GM10248 (cell line): ENCODE data around the gene SLC1A3.

Experiments used
- CTCF ChIA-PET: fragments of 300-600 bp; sonication (Branson Sonifier 250); formaldehyde crosslinking; extraction: SDS; loops from one replicate; lab custom pipeline; 2021; ENCODE audit warnings: antibody characterized with exemption; lab: Yijun Ruan, JAX
- POLR2A ChIA-PET: fragments of 350-650 bp; sonication (Branson Sonifier 250); formaldehyde crosslinking; extraction: SDS; loops from one replicate; lab custom pipeline; 2020; ENCODE audit warnings: antibody characterized with exemption; lab: Yijun Ruan, JAX
- DNase-seq: peaks from one replicate; pipeline ENCODE4 v3.0.0; 2012; ENCODE audit errors: extremely low spot score
- CTCF ChIP-seq: IDR thresholded peaks from 2 replicates; pipeline ENCODE4 v1.5.1; 2012; ENCODE audit warnings: mild to moderate bottlenecking, low read depth; ENCODE audit errors: extremely low read depth, missing control alignments, control extremely low read depth

Gene SLC1A3

GRCh38 chr5:36669015-36669651, 62.7 kb downstream of the SLC1A3 start:
- POLR2A ChIA-PET: no interaction called here
- CTCF ChIA-PET: interaction anchor here (1.2 kb wide), 1 partner anchor 28 kb away, joined by 3 read pairs; no protein-coding TSS in a partner anchor
- no peak for DNase-seq
- no peak for TF ChIP-seq CTCF

GRCh38 chr5:36670548-36670947, 64.1 kb downstream of the SLC1A3 start:
- POLR2A ChIA-PET: no interaction called here
- CTCF ChIA-PET: interaction anchor here (0.8 to 1.2 kb wide), 4 partner anchors 10 to 25 kb away, joined by 3 to 5 read pairs (median 4); no protein-coding TSS in a partner anchor
- no peak for DNase-seq
- no peak for TF ChIP-seq CTCF

- ChIA-PET CTCF (interaction anchor here (1.0 to 1.4 kb wide), 2 partner anchors 9 to 19 kb away, joined by 3 to 4 read pairs; no protein-coding TSS in a partner anchor), POLR2A (no interaction called here)
- DNase-seq: no peak
- TF ChIP-seq CTCF: no peak
Measured at GRCh38 chr5:36675282-36675681, 68.9 kb downstream of the SLC1A3 start.

GRCh38 chr5:36679221-36679989, 73.0 kb downstream of the SLC1A3 start:
- ChIA-PET CTCF (interaction anchor here (1.0 to 1.7 kb wide), 3 partner anchors 9 to 13 kb away, joined by 4 to 5 read pairs (median 4); no protein-coding TSS in a partner anchor), POLR2A (no interaction called here)
- no peak for DNase-seq
- no peak for TF ChIP-seq CTCF

GRCh38 chr5:36680066-36680465, 73.7 kb downstream of the SLC1A3 start:
- ChIA-PET POLR2A (no interaction called here), CTCF (interaction anchor here (1.0 to 1.7 kb wide), 3 partner anchors 8 to 12 kb away, joined by 4 to 5 read pairs (median 4); no protein-coding TSS in a partner anchor)
- no peak for TF ChIP-seq CTCF
- no peak for DNase-seq

GRCh38 chr5:36681711-36682110, 75.3 kb downstream of the SLC1A3 start:
- POLR2A ChIA-PET: no interaction called here

More at GRCh38 chr5:36681711-36682110, 75.3 kb downstream of the SLC1A3 start:
- TF ChIP-seq CTCF: no peak
- CTCF ChIA-PET: no interaction called here
- no peak for DNase-seq
